Mesodermal cell (in vitro differentiated cells): ENCODE data around the gene OPCML.

Experiments
- H3K27ac ChIP-seq: 2 replicates; pipeline ENCODE4 v1.7.0; 2013; ENCODE audit warnings: mild to moderate bottlenecking, low read depth, low read length, moderate library complexity; ENCODE audit not compliant: severe bottlenecking
- H3K36me3 ChIP-seq: 2 replicates; pipeline ENCODE4 v1.7.1; 2013; ENCODE audit warnings: mild to moderate bottlenecking, low read length, moderate library complexity; ENCODE audit not compliant: control insufficient read depth, insufficient read depth
- H3K4me1 ChIP-seq: one replicate; pipeline ENCODE4 v1.7.1; 2013; ENCODE audit warnings: mild to moderate bottlenecking, low read length; ENCODE audit not compliant: insufficient read depth, control insufficient read depth, poor library complexity, severe bottlenecking
- H3K4me3 ChIP-seq: 2 replicates; pipeline ENCODE4 v1.7.0; 2013; ENCODE audit warnings: low read length, control low read depth, mild to moderate bottlenecking; ENCODE audit not compliant: insufficient read depth, poor library complexity, severe bottlenecking; ENCODE audit errors: extremely low read depth
- H3K9me3 ChIP-seq: 2 replicates; pipeline ENCODE4 v1.7.1; 2013; ENCODE audit warnings: mild to moderate bottlenecking, low read length, moderate library complexity; ENCODE audit not compliant: control insufficient read depth
- WGBS, 2 experiments: methylation state at CpG; one replicate each; pipeline ENCODE4 v1.1.5; 2013; ENCODE audit warnings: missing lambda C conversion rate in 2 of 2; ENCODE audit not compliant: insufficient coverage in 2 of 2; 5-methylcytosine and 5-hydroxymethylcytosine counted together

OPCML gene

DNA sequence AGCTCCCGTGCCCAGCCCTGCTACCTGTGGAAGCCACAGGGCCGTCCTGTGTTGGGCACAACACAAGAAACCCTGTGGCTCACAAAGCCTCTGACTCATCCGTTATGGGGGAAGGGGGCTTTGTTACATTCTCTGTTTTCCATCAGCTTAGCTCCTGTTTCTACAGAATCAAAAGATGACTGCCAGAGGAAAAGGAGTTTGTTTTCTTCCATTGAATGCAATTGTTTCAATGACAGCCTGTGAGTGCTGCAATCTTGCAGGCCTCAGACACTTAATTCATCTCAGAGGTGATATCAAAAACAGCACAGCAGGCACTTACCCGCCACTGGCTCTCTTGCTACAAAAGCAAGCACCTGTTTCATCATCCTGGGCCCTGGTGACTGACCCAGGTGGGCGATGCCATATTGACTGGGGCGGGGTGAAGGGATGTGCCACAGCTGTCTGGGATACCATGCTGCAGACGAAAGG, 194.3 kb downstream of the OPCML start:
- Histone ChIP-seq H3K27ac (no peak overlapping the region), H3K36me3 (no peaks in the 10 kb centered on the region), H3K4me1 (peaks cover 9% of the 10 kb centered on the region), H3K4me3 (no peak overlapping the region), H3K9me3 (no peaks in the 10 kb centered on the region)
- WGBS, 2 experiments, result 68 to 85% methylated on average over 3 to 4 of the region's 7 CpGs

DNA sequence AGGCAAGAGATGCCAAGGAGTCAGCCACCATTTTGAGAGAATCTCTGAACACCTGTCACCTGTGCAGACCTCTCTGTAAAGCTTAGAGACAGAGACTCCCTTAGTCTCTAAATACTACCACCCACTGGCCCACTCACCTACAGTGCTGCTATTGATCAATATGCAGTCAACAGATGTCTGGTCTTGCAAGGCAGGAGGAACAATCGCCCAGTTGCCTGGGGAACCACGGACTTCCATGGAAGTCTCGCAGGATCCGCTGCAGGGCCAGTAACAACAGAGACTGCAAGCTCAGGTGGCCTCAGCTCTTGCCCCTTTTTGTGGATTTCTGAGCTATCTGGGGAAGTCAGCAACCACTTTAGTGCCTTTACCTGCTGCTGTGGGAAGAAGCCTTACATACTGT, 195.1 kb downstream of the OPCML start:
- peaks cover 9% of the 10 kb centered on the region for H3K4me1 ChIP-seq
- H3K36me3 ChIP-seq, result no peaks in the 10 kb centered on the region
- no peak overlapping the region for H3K27ac ChIP-seq
- H3K9me3 ChIP-seq, result no peaks in the 10 kb centered on the region
- H3K4me3 ChIP-seq, result no peak overlapping the region
- 81 to 86% methylated on average over 4 of the region's 4 CpGs for WGBS, 2 experiments

DNA sequence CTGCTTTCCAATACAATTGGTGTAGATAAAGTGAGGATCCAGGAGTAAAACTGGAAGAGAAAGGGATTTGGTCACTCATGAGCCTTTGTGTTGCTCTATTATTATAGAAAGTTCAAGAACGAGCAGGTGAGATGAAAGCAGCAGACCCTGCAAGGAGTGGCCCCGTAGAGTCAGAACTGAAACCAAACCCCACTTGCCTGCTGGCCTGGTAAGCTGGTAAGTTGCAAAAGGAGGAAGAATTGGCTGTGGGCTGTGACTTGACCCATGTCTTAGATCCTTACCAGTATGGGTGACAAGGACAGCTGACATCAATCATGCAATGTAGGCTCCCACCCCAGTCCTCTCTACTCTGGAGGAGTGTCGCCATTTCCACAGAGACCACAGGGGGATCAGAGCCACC, 201.3 kb downstream of the OPCML start:
- Histone ChIP-seq H3K36me3 (no peaks in the 10 kb centered on the region), H3K4me1 (no peaks in the 10 kb centered on the region), H3K27ac (no peak overlapping the region), H3K4me3 (no peak overlapping the region), H3K9me3 (no peaks in the 10 kb centered on the region)
- WGBS, 2 experiments, result 88 to 94% methylated on average over 2 to 3 of the region's 3 CpGs

GRCh38 chr11:133326849-133327248, 205.5 kb downstream of the OPCML start:
- WGBS, 2 experiments, result 98 to 100% methylated on average over 1 to 7 of the region's 7 CpGs
- no peaks in the 10 kb centered on the region for H3K4me1 ChIP-seq
- H3K4me3 ChIP-seq, result no peak overlapping the region
- no peaks in the 10 kb centered on the region for H3K36me3 ChIP-seq
- H3K9me3 ChIP-seq, result no peaks in the 10 kb centered on the region
- no peak overlapping the region for H3K27ac ChIP-seq

DNA sequence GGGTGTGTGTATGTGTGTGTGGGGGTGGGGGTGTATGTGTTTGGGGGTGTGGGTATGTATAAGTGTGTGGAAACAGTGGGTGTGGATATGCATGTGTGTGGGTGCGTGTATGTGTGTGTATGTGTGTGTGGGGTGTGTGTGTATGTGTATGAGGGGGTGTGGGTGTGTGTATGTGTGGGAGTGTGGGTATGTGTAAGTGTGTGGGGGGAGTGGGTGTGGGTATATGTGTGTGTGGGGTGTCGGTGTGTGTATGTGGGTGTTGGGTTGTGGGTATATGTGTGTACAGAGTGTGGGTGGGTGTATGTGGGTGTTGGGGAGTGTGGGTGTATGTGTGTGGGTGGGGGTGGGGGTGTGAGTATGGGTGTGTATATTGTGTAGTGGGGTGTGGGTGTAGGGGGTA, 206.0 kb downstream of the OPCML start:
- H3K36me3 ChIP-seq, result no peaks in the 10 kb centered on the region
- WGBS, 2 experiments, result 89 to 100% methylated on average over 1 to 2 of the region's 2 CpGs
- H3K9me3 ChIP-seq, result no peaks in the 10 kb centered on the region
- H3K4me1 ChIP-seq, result no peaks in the 10 kb centered on the region
- no peak overlapping the region for H3K27ac ChIP-seq
- H3K4me3 ChIP-seq, result no peak overlapping the region

DNA sequence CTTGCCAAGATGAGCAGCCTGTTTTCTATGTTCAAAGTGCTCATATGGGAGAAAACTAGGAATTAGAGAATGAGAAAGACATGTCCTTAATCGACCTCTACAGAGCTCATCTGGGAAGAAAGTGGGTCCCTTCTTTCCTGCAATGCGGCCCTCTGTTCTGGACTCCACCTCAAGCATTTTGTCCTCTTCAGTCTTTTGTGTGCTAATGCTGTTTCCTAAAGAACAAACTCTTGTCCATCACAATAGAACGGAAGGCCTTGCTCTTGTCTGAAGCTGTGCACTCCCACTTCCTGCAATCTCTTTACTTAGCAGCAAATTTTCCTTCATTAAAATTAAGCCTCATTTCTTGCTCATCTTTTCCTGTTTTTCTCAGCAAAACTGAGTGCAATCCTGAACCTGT, 206.6 kb downstream of the OPCML start:
- WGBS, 2 experiments, result 64 to 83% methylated on average over 2 of the region's 3 CpGs
- Histone ChIP-seq H3K4me1 (no peaks in the 10 kb centered on the region), H3K9me3 (no peaks in the 10 kb centered on the region), H3K36me3 (no peaks in the 10 kb centered on the region), H3K27ac (no peak overlapping the region), H3K4me3 (no peak overlapping the region)

- H3K9me3 ChIP-seq, result no peaks in the 10 kb centered on the region
- H3K27ac ChIP-seq, result no peak overlapping the region
- H3K4me1 ChIP-seq, result no peaks in the 10 kb centered on the region
- H3K4me3 ChIP-seq, result no peak overlapping the region
- no peaks in the 10 kb centered on the region for H3K36me3 ChIP-seq
- WGBS, 2 experiments, result 78 to 80% methylated on average over 3 of the region's 3 CpGs
Observed at GRCh38 chr11:133323354-133323753, 208.9 kb downstream of the OPCML start.

GRCh38 chr11:133318221-133318620, 214.1 kb downstream of the OPCML start:
- WGBS, 2 experiments, result 56 to 65% methylated on average over 3 to 5 of the region's 5 CpGs
- Histone ChIP-seq H3K4me1 (no peaks in the 10 kb centered on the region), H3K9me3 (no peaks in the 10 kb centered on the region)

GRCh38 chr11:133311230-133311629, 221.1 kb downstream of the OPCML start:
- 82 to 92% methylated on average over 1 of the region's 1 CpG for WGBS, 2 experiments
- Histone ChIP-seq H3K9me3 (no peaks in the 10 kb centered on the region), H3K4me3 (no peak overlapping the region), H3K4me1 (no peaks in the 10 kb centered on the region), H3K36me3 (no peaks in the 10 kb centered on the region), H3K27ac (no peak overlapping the region)

More at GRCh38 chr11:133318221-133318620, 214.1 kb downstream of the OPCML start:
- H3K4me3 ChIP-seq, result no peak overlapping the region
- H3K36me3 ChIP-seq, result no peaks in the 10 kb centered on the region
- H3K27ac ChIP-seq, result no peak overlapping the region

- 20% methylated on average over 1 of the region's 2 CpGs; no CpG with 5 or more reads in 1 of the 2 experiments for WGBS, 2 experiments
- H3K9me3 ChIP-seq, result no peaks in the 10 kb centered on the region
- H3K36me3 ChIP-seq, result no peaks in the 10 kb centered on the region
- no peak overlapping the region for H3K27ac ChIP-seq
- no peaks in the 10 kb centered on the region for H3K4me1 ChIP-seq
- H3K4me3 ChIP-seq, result no peak overlapping the region
Observed at GRCh38 chr11:133306019-133306418, 226.3 kb downstream of the OPCML start.

DNA sequence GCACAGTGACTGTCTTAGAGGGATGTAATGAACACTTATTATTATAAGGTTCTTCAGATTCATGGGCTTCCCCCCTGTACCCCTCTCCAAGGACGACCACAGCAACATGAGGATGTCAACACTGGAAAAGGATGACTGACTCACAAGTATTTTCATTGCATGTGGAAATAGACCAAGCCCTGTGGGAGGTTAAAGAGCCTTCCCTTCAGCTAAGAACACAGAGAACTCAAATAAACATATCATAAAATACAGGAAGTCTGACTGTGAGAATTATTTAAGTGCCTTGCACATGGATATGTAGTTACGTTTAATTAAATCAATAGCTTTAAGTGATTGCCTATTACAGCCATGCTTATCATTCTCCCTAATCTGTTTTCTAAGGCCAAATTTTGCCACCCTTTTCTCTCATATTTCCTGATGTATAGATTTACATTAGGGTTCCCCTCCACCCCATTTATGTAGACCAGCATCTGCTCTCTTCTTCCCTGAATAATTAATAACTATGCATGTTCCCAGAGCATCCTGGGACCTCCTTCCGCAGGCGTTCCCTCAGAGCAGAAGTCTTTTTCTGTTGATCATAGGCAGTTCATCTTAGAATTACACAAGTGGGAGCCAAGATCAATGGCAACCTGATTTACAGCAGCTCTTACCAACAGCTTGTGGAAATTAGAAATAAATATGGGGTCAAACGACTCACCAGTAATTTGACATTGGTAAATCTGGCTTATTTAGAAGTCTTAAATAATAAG, 226.9 kb downstream of the OPCML start:
- Histone ChIP-seq H3K4me1 (no peaks in the 10 kb centered on the region), H3K27ac (no peak overlapping the region), H3K36me3 (no peaks in the 10 kb centered on the region), H3K9me3 (no peaks in the 10 kb centered on the region), H3K4me3 (no peak overlapping the region)
- WGBS, 2 experiments, result 100% methylated on average over 2 of the region's 5 CpGs
